ENCODE measurements around the gene DYRK4. TPM values are rescaled to one million over a fixed set of nuclear protein-coding genes. Genes with fewer than 3 reads are reported as not detected.

The DYRK4 gene
- total and polyA plus RNA-seq, 2 of the 13 experiments (the other 11 are each of a cell fraction or from before 2014, with no cell fraction given), result 29.4 to 40.2 TPM

DNA sequence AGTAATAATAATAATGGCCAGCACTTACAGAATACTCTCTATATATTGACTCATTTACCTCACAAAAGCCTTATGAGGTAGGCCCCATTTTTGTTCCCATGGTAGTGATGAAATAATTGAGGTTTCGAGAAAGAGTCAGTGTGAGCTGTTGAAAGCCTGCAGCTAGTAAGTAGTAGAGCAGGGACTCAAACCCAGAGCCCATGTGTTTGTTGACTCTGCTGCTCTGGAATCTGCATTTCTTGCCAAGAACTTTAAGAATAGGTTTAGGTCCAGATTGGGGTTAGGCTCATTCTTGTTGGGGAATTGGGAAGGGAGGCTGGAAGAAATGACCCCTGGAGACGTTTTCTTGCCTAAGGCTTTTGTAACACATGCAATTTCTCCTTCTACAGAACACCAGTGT is 27.9 kb downstream of the DYRK4 start:
- H3K4me2 ChIP-seq (ENCODE audit: low read depth, low read length), result no peak overlapping the region
- intact Hi-C loops (cut with micrococcal nuclease; ENCODE audit: unreplicated experiment), result no loop called here
- TF ChIP-seq THYN1 (CRISPR knock-in tag; IDR thresholded peaks at IDR 0.05; ENCODE audit: borderline replicate concordance, low read depth), result no peak
- TF ChIP-seq MED1 (CRISPR knock-in tag; IDR thresholded peaks at IDR 0.05), result no peak
- H3K27me3 ChIP-seq (ENCODE audit: control insufficient read depth in 1 of 2, insufficient read depth in 2 of 2, low read length in 2 of 2), result peaks cover 1 to 10% of the 10 kb centered on the region in 2 experiments; a peak in 2 of 5 replicates
- no peak for FAIRE-seq
- no peaks in the 10 kb centered on the region for H3K4me1 ChIP-seq (ENCODE audit: insufficient read depth, low read length)
- no peak overlapping the region for H2AFZ ChIP-seq (ENCODE audit: low read length)
- H3K9me3 ChIP-seq (ENCODE audit: low read length), result no peaks in the 10 kb centered on the region
- no peaks in the 10 kb centered on the region for H3K36me3 ChIP-seq (replicated peaks in 1 of 2; ENCODE audit: control insufficient read depth in 1 of 2, insufficient read depth in 2 of 2, low read length in 2 of 2)
- DNase-seq (ENCODE audit: low spot score), result no peak
- in situ Hi-C loops (cut with HindIII; ENCODE audit: extremely low pct_ligation_motif_present, low pct_unique_long_range_greater_than_20kb), result no loop called here
- no peak for ATAC-seq
- no peaks in the 10 kb centered on the region for H3K79me2 ChIP-seq (ENCODE audit: insufficient read depth, low read length)
- 0% methylated on average over 1 of the region's 2 CpGs for WGBS (ENCODE audit: low lambda C conversion rate)
- H4K20me1 ChIP-seq (ENCODE audit: insufficient read depth, low read length), result no peaks in the 10 kb centered on the region
- no peak overlapping the region for H3K27ac ChIP-seq (ENCODE audit: extremely low read length, insufficient read depth, low read length)
- ChIA-PET POLR2A (no interaction called here), CTCF (ENCODE audit: low intra/inter-chr PET ratio, low total read pairs) (no interaction called here)
- no TSS peak for BruUV-seq (replicated peaks)
- H3K4me3 ChIP-seq (replicated peaks in 1 of 3; ENCODE audit: insufficient read depth in 1 of 3, low read depth in 2 of 3, low read length in 3 of 3), result no peak overlapping the region
- H3K9ac ChIP-seq (ENCODE audit: insufficient read depth, low read depth, low read length), result no peak overlapping the region

GRCh38 chr12:4591180-4591687 is 29.2 kb downstream of the DYRK4 start:
- Histone ChIP-seq H2AFZ (ENCODE audit: low read length) (no peak overlapping the region), H3K9me3 (ENCODE audit: low read length) (no peaks in the 10 kb centered on the region), H3K27ac (ENCODE audit: extremely low read length, insufficient read depth, low read length) (no peak overlapping the region), H3K4me1 (ENCODE audit: insufficient read depth, low read length) (no peaks in the 10 kb centered on the region), H3K36me3 (replicated peaks in 1 of 2; ENCODE audit: control insufficient read depth in 1 of 2, insufficient read depth in 2 of 2, low read length in 2 of 2) (no peaks in the 10 kb centered on the region), H3K79me2 (ENCODE audit: insufficient read depth, low read length) (no peaks in the 10 kb centered on the region), H3K27me3 (ENCODE audit: control insufficient read depth in 1 of 2, insufficient read depth in 2 of 2, low read length in 2 of 2) (peaks cover 1 to 15% of the 10 kb centered on the region in 2 experiments; a peak in 2 of 5 replicates), H3K4me2 (ENCODE audit: low read depth, low read length) (no peak overlapping the region), H3K9ac (ENCODE audit: insufficient read depth, low read depth, low read length) (no peak overlapping the region), H4K20me1 (ENCODE audit: insufficient read depth, low read length) (no peaks in the 10 kb centered on the region), H3K4me3 (replicated peaks in 1 of 3; ENCODE audit: insufficient read depth in 1 of 3, low read depth in 2 of 3, low read length in 3 of 3) (no peak overlapping the region)
- no TSS peak for BruUV-seq (replicated peaks)
- CTCF ChIA-PET (ENCODE audit: low intra/inter-chr PET ratio, low total read pairs), result no interaction called here
- DNase-seq (ENCODE audit: low spot score), result no peak
- TF ChIP-seq, protein P1, sequence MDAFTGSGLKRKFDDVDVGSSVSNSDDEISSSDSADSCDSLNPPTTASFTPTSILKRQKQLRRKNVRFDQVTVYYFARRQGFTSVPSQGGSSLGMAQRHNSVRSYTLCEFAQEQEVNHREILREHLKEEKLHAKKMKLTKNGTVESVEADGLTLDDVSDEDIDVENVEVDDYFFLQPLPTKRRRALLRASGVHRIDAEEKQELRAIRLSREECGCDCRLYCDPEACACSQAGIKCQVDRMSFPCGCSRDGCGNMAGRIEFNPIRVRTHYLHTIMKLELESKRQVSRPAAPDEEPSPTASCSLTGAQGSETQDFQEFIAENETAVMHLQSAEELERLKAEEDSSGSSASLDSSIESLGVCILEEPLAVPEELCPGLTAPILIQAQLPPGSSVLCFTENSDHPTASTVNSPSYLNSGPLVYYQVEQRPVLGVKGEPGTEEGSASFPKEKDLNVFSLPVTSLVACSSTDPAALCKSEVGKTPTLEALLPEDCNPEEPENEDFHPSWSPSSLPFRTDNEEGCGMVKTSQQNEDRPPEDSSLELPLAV (CRISPR knock-in tag; conservative IDR thresholded peaks at IDR 0.05; ENCODE audit: low read depth), result no peak
- no peak for TF ChIP-seq NBN (conservative IDR thresholded peaks at IDR 0.05)
- TF ChIP-seq NFE2L1 (CRISPR knock-in tag; IDR thresholded peaks at IDR 0.05; ENCODE audit: borderline replicate concordance), result no peak
- no peak for TF ChIP-seq DMAP1 (CRISPR knock-in tag; IDR thresholded peaks at IDR 0.05)
- TF ChIP-seq ZBTB38 (CRISPR knock-in tag; IDR thresholded peaks at IDR 0.05), result no peak
- no peak for TF ChIP-seq SP1 (IDR thresholded peaks at IDR 0.05)
- no peak for TF ChIP-seq SP1 (CRISPR knock-in tag; IDR thresholded peaks at IDR 0.05)
- TF ChIP-seq EEA1 (CRISPR knock-in tag; IDR thresholded peaks at IDR 0.05; ENCODE audit: borderline replicate concordance), result no peak
- TF ChIP-seq GTF2F1 (IDR thresholded peaks at IDR 0.05; ENCODE audit: low read length), result no peak
- in situ Hi-C loops (cut with HindIII; ENCODE audit: extremely low pct_ligation_motif_present, low pct_unique_long_range_greater_than_20kb) (no loop called here), intact Hi-C loops (cut with micrococcal nuclease; ENCODE audit: unreplicated experiment) (no loop called here)
- WGBS (ENCODE audit: low lambda C conversion rate), result 28% methylated on average over 7 of the region's 7 CpGs
- ATAC-seq, result no peak
- POLR2A ChIA-PET, result no interaction called here
- no peak for FAIRE-seq
